Cardiac fibroblast (primary cell): Measurements from ENCODE around the gene RNF10.

Experiments used
- DNase-seq, 2 donors: peaks; one replicate each; pipeline versions ENCODE4 v3.0.0 to v3.0.0-alpha.2; 2010; ENCODE audit warnings: low read depth in 2 of 2
- H3K4me3 ChIP-seq, 2 donors: replicated peaks in 1 of 2; 1 replicate in 1 of 2; 2 replicates in 1 of 2; pipeline ENCODE4 v1.5.1; 2011; ENCODE audit warnings: low read depth in 2 of 2, low read length in 2 of 2, mild to moderate bottlenecking in 2 of 2, moderate library complexity in 1 of 2
- CTCF ChIP-seq: IDR thresholded peaks from one replicate; pipeline ENCODE4 v1.5.1; 2011; ENCODE audit warnings: low read depth, mild to moderate bottlenecking, low read length, inconsistent platforms

The RNF10 gene

DNA sequence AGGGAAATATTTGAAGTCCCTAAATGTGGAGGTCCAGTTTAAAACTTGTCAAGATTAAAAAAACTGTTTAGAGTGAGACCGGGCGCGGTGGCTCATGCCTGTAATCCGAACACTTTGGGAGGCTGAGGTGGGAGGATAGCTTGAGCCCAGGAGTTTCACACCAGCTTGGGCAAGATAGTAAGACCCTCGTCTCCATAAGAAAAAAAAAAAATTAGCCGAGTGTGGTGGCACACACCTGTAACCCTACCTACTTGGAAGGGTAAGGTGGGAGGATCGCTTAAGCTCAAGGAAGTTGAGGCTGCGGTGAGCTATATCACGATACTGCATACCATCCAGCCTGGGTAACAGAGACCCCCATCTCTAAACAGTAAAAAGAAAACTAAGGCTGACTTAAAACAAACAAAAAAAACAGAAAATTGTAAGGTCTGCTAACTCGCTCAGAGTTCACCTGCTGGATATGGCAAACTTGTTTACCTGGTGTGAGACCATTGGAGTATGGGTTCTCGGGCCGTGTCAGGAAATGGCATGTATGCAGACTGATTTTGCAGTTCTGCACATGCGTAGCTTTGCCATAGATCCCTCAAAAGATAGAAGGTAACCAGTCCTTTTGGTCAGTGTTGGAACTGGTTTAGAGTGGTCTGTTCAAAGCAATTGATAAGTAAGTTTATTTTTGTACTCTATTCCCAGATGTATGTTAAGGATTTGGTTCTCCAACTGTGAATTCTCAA lies 2.1 kb downstream of the RNF10 start:
- DNase-seq: no peak
- TF ChIP-seq CTCF: no peak
- H3K4me3 ChIP-seq: peak overlapping the region; percentile 97

DNA sequence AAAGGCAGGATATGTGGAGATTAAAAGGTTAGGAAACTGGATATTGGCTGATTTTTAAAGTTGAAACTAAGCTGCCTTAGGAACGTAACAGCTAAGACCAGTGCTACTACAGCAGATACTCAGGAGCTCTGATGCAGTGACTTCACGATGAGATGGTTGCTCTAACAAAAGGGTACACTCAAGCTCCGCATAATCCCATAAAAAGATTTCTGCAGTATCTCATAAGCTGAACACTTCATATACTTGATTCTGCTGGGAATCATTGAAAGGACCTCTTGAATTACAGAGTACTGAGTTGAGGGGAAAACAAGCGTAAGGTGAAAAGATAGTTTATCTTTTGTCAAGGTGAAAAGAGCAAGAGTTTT lies 3.7 kb downstream of the RNF10 start:
- DNase-seq: no peak
- no peak overlapping the region for H3K4me3 ChIP-seq
- TF ChIP-seq CTCF: no peak

DNA sequence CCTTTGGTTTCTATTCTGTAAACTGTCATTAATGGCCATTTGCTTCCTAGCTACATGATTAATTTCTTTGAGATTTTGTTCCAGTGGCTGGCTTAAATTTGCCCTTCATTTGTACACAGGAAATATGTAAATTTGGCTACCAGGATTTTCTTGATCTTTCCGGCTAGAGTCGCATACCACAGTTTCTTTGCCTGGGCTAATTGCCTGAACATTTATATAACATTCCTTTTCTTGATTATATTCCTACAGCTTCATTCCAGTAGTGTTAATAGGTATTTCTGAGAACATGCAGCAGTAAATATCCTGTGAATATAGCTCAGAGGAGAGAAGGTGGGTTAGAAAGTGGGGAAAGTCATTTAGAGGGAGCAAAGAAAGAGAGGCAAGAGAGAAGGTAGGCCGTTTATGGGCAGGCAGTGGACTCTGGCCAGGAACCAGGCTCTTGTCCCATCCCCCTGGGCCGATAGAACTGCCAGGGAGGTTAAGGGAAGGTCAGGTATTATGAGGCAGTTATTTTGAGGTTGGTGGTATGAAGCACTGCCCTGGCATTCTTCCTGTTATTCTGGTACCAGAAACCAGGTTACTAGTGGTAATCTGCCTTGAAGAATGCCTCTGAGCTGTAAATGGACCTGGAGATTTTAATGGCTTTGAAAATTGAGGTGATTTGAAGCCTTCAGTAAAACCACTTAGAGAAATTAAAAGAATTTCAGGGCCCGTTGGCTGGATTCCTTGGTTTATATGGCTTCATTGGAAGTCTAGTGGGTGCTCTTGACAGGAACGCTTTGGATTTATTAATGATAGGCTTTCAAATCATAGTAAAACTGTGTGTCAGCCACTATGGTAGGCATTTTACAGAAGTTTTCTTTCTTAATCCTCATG lies 4.4 kb downstream of the RNF10 start:
- H3K4me3 ChIP-seq: peak overlapping the region in 1 of 2 donors; percentile 11
- DNase-seq: peak; percentile 60 to 70
- no peak for TF ChIP-seq CTCF

DNA sequence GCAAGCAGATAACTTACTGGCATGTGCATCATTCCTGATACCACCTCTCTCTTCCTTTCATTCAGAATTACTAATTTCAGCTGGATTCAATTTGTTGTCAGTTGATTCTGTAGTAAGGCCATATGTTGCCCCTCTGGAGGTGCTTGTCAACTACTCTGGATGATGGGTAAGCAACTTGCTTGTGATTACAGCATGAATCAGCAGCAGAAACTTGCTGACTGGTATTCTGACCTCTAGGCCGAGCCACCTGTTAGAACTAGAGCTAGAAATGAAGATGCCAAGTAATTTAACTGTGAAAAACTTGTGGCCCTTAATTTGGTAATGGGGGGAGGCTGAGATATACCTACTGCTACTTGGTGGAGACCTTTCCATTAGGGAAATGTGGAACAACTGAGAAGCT lies 5.1 kb downstream of the RNF10 start:
- no peak for TF ChIP-seq CTCF
- peak; percentile 38 to 54 for DNase-seq
- H3K4me3 ChIP-seq: no peak overlapping the region

DNA sequence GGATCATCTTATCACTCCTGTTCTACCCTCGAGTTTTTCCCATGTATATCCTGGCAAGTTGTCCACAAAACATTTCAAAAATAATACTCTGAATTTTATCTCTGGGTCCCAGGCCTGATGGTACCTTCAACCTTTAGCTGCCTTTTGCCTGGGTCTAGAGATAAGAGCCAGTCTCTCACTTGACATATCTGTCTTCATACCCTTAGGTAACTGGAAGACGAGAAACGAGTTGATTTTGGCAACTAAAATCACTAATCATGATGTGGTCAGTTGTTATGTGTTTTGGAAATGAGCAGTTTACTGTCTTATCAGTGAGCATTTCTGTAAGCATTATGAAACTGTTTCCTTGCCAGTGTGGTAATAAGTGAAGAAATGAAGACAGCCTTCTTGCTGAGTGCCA lies 6.3 kb downstream of the RNF10 start:
- TF ChIP-seq CTCF: no peak
- peak; percentile 61 to 89 for DNase-seq
- no peak overlapping the region for H3K4me3 ChIP-seq

DNA sequence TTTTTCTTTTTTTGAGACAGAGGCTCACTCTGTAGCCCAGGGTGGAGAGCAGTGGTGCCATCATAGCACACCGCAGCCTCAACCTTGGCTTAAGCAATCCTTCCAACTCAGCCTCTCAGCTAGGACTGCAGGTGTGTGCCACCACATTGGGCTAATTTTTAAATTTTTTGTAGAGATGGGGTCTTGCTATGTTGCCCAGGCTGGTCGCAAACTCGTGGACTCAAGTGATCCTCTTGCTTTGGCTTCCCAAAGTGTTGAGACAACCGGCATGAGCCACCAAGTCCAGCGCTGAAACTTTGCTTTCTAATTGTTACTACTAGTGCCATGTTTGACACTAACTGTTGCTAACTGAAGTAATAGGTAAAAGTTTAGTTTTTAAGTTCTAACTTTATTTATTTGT lies 8.0 kb downstream of the RNF10 start:
- no peak for DNase-seq
- no peak overlapping the region for H3K4me3 ChIP-seq
- no peak for TF ChIP-seq CTCF
